Measurements from ENCODE around the gene SELENON.

GRCh38 chr1:25760122-25760719 is 39.8 kb upstream of the SELENON start:
- TF ChIP-seq, protein P1, sequence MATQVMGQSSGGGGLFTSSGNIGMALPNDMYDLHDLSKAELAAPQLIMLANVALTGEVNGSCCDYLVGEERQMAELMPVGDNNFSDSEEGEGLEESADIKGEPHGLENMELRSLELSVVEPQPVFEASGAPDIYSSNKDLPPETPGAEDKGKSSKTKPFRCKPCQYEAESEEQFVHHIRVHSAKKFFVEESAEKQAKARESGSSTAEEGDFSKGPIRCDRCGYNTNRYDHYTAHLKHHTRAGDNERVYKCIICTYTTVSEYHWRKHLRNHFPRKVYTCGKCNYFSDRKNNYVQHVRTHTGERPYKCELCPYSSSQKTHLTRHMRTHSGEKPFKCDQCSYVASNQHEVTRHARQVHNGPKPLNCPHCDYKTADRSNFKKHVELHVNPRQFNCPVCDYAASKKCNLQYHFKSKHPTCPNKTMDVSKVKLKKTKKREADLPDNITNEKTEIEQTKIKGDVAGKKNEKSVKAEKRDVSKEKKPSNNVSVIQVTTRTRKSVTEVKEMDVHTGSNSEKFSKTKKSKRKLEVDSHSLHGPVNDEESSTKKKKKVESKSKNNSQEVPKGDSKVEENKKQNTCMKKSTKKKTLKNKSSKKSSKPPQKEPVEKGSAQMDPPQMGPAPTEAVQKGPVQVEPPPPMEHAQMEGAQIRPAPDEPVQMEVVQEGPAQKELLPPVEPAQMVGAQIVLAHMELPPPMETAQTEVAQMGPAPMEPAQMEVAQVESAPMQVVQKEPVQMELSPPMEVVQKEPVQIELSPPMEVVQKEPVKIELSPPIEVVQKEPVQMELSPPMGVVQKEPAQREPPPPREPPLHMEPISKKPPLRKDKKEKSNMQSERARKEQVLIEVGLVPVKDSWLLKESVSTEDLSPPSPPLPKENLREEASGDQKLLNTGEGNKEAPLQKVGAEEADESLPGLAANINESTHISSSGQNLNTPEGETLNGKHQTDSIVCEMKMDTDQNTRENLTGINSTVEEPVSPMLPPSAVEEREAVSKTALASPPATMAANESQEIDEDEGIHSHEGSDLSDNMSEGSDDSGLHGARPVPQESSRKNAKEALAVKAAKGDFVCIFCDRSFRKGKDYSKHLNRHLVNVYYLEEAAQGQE (IDR thresholded peaks at IDR 0.05; ENCODE audit: low read depth), result no peak
- no peak for TF ChIP-seq EP300 (IDR thresholded peaks at IDR 0.05; ENCODE audit: borderline replicate concordance)
- no peak for TF ChIP-seq EGR1 (IDR thresholded peaks at IDR 0.05)
- TF ChIP-seq TAF1 (IDR thresholded peaks at IDR 0.05; ENCODE audit: low read depth), result no peak
- no peak for TF ChIP-seq TCF12 (IDR thresholded peaks at IDR 0.05; ENCODE audit: low read depth)
- no peak for TF ChIP-seq NFIC (IDR thresholded peaks at IDR 0.05)
- TF ChIP-seq MAX (IDR thresholded peaks at IDR 0.05), result no peak
- TF ChIP-seq CEBPB (IDR thresholded peaks at IDR 0.05), result no peak
- no peak for TF ChIP-seq FOXM1 (IDR thresholded peaks at IDR 0.05; ENCODE audit: borderline replicate concordance, low read depth)
- TF ChIP-seq CREB1 (IDR thresholded peaks at IDR 0.05; ENCODE audit: low read depth), result no peak
- TF ChIP-seq RAD21 (IDR thresholded peaks at IDR 0.05; ENCODE audit: low read depth), result no peak
- TF ChIP-seq TEAD4 (IDR thresholded peaks at IDR 0.05), result no peak
